GM12872 (cell line): ENCODE results near the gene MRM1.

ENCODE experiments used
- TF ChIP-seq, protein P1 (sequence below): IDR thresholded peaks from 3 replicates; pipeline ENCODE4 v1.5.1; 2011; ENCODE audit warnings: low read depth, mild to moderate bottlenecking, low read length, moderate library complexity; ENCODE audit not compliant: insufficient read depth

The MRM1 gene

DNA sequence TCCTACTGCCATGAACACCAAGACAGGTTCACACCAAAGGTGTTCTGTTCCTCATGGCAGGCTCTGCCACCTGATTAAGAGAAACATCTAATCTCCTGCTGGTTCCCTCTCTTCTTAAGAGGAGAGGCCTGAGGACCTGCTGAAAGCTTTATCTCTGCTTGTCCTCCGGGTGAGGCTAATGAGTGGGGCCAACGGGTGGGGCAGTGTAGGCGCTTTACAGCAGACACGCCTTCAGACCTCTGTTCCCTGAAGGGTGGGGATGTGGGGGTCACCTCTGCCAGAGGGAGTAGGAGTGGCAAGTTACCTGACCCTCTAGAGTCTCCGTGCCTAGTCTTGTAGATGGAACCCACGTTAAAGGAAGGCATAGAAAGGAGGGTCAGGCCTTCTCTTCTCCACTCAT is 4.2 kb upstream of the MRM1 start:
- TF ChIP-seq, protein P1, sequence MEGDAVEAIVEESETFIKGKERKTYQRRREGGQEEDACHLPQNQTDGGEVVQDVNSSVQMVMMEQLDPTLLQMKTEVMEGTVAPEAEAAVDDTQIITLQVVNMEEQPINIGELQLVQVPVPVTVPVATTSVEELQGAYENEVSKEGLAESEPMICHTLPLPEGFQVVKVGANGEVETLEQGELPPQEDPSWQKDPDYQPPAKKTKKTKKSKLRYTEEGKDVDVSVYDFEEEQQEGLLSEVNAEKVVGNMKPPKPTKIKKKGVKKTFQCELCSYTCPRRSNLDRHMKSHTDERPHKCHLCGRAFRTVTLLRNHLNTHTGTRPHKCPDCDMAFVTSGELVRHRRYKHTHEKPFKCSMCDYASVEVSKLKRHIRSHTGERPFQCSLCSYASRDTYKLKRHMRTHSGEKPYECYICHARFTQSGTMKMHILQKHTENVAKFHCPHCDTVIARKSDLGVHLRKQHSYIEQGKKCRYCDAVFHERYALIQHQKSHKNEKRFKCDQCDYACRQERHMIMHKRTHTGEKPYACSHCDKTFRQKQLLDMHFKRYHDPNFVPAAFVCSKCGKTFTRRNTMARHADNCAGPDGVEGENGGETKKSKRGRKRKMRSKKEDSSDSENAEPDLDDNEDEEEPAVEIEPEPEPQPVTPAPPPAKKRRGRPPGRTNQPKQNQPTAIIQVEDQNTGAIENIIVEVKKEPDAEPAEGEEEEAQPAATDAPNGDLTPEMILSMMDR = no peak

DNA sequence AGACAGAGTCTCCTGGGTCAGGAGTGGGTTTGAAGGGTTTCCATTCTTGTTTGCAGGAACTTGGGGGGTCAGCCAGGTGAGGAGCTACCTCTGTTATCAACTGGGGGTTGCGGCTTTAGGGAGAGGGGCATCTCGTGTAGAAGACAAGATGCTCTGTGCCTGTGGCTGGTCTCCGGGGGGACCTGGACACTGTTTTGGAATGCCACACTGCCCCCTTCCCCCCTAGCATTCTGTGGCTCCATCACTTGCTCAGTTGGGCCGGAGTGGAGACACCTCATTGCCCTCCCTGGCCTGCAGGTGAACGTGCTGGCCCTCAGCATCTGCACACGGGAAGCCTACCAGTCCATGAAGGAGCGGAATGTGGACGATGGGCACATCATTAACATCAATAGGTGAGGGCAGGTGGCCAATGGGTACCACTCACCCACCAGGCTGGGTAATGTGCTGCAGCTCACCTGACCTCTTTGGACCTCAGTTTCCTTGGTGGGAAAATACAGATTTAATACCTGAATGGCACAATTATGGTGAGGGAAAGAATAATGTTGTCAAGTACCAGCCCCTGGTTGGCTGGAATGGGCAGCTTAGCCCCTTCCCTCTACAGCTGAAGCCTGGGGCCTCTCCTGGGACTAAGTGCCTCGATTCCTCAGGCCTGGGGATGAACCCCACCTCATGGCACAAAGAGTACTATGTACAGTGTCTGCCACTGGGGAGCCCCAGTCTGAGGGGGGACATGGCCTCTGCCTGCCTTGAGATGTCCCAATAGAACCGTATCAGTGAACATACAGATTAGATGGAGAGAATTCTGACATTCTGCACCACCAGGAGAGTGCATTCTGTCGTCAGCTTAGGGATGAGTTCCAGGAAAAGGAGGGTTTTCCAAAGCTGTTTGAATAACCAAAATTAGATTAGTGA is 3.3 kb upstream of the MRM1 start:
- TF ChIP-seq, protein P1 = no peak

DNA sequence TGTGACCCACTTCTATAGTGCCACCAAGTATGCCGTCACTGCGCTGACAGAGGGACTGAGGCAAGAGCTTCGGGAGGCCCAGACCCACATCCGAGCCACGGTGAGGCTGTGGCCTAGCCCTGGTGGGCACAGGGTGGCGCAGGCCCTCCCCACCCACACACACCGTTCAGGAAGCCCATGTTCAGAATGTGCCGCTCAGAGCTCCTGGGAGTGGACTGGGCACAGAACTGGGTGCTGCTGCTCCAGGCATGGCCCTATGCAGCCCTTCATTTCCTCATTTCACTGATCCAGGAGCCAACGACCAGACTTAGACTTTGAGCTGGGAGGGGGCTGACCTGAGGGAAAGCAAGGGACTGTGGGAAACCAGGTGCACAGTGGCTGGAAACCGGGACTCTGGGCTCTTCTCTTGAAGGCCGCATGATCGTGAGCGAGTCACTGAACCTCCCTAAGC is 2.4 kb upstream of the MRM1 start:
- TF ChIP-seq, protein P1 = no peak

DNA sequence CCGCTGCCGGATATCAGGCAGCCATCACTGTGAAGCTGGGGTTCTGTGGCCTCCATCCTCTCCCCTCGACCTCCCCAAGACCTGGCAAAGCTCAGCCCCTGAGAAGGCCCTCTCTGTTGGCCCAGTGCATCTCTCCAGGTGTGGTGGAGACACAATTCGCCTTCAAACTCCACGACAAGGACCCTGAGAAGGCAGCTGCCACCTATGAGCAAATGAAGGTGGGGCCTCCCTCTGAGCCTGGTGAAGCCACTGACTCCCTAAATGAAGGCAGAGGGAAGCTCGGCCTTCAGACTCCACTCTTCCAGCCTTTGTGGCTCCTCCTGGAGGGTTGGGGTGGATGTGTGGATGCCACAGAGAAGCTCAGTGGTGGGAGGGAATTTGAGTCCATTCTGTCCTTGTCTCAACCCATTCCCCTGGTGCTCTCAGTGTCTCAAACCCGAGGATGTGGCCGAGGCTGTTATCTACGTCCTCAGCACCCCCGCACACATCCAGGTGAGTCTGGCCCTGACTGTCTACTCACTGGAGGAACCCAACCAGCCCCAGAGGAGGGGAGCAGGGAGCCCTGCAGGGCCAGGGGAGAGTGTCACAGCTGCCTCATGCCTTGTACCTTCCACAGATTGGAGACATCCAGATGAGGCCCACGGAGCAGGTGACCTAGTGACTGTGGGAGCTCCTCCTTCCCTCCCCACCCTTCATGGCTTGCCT is 1.7 kb upstream of the MRM1 start:
- TF ChIP-seq, protein P1 = no peak

DNA sequence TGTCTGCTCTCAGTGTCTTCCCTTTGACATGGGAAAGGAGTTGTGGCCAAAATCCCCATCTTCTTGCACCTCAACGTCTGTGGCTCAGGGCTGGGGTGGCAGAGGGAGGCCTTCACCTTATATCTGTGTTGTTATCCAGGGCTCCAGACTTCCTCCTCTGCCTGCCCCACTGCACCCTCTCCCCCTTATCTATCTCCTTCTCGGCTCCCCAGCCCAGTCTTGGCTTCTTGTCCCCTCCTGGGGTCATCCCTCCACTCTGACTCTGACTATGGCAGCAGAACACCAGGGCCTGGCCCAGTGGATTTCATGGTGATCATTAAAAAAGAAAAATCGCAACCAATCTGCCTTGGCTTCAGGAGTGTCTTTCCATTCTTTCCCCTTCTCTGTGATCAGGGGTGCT is 918 bp upstream of the MRM1 start:
- TF ChIP-seq, protein P1 = no peak

DNA sequence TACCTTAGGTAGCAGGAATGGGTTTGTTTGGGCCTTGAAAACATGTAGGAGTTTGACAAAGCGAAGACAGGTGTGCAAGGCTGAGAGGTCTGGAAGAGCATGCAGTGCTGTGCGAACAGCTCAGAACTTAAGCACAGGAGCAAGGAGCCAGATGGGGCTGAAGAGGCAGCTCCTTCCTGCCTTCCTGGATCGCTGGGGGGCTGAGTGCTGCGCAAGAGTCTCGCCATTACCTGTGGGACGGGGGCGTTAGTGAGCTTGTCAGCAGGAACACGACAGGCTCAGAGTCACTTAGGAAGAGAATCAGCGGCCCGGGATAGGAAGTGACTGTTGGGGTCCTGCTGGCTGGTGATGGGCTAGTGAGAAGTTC is 464 bp upstream of the MRM1 start:
- TF ChIP-seq, protein P1 = no peak

DNA sequence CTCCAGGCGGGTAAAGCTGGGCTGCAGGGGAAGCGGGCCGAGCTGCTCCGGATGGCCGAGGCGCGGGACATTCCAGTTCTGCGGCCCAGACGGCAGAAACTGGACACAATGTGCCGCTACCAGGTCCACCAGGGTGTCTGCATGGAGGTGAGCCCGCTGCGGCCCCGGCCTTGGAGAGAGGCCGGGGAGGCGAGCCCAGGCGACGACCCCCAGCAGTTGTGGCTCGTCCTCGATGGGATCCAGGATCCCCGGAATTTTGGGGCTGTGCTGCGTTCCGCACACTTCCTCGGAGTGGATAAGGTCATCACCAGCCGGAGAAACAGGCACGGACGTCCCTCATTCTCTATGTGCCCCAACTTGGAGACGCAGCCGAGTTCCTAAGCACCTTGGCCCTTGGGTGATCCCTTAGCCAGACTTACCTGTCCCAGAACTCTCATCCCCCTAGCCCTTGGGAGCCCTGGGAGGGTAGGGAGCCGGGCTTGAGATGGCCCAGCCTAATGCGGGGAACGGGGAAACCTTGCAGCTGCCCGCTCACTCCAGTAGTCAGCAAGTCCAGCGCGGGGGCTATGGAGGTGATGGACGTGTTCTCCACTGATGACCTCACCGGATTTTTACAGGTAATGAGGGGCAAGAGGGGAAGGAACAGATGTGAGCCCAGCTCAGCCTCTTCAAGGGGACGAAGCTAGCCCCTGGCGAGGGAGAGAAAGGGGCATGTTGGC is 806 bp downstream of the MRM1 start:
- TF ChIP-seq, protein P1 = no peak
